Osteocyte (in vitro differentiated cells): ENCODE measurements around the gene CYP46A1. TPM values are rescaled to one million over a fixed set of nuclear protein-coding genes. Genes with fewer than 3 reads are reported as not detected.
"Not testable (repeated sequence)": the region's sequence is repeated elsewhere in the genome, so short reads cannot be mapped to it uniquely, and the experiment has no call there.

ENCODE experiments used
- DNase-seq: peaks from one replicate; pipeline ENCODE4 v3.0.0; 2021; ENCODE audit warnings: mixed read lengths; ENCODE audit not compliant: unreplicated experiment; ENCODE audit errors: extremely low spot score
- H3K27ac Mint-ChIP-seq: one replicate; pipeline ENCODE4 v1.8.0; 2021; ENCODE audit warnings: mild to moderate bottlenecking, mixed read lengths; ENCODE audit not compliant: unreplicated experiment
- H3K27me3 Mint-ChIP-seq: one replicate; pipeline ENCODE4 v1.8.0; 2021; ENCODE audit warnings: mixed read lengths; ENCODE audit not compliant: unreplicated experiment
- H3K36me3 Mint-ChIP-seq: one replicate; pipeline ENCODE4 v1.8.0; 2021; ENCODE audit warnings: mixed read lengths; ENCODE audit not compliant: unreplicated experiment
- H3K4me1 Mint-ChIP-seq: one replicate; pipeline ENCODE4 v1.8.0; 2021; ENCODE audit warnings: mixed read lengths; ENCODE audit not compliant: unreplicated experiment
- H3K4me3 Mint-ChIP-seq: one replicate; pipeline ENCODE4 v1.8.0; 2021; ENCODE audit warnings: mild to moderate bottlenecking, moderate library complexity, mixed read lengths; ENCODE audit not compliant: unreplicated experiment
- H3K9me3 Mint-ChIP-seq: one replicate; pipeline ENCODE4 v1.8.0; 2021; ENCODE audit warnings: mixed read lengths; ENCODE audit not compliant: unreplicated experiment
- total RNA-seq: library from RNA; stranded (reverse); gene quantifications from 2 replicates; pipeline ENCODE4 v1.2.1, GENCODE V29; 2021
- TF ChIP-seq, protein P1 (sequence below): fragments of 200-600 bp; sonication (generic); IDR thresholded peaks from 2 replicates; pipeline ENCODE4 v1.5.0; 2021; ENCODE audit warnings: antibody characterized with exemption, mild to moderate bottlenecking, moderate library complexity

CYP46A1 gene
- total RNA-seq, 1 donor from 2014 or later: 1.3 TPM

DNA sequence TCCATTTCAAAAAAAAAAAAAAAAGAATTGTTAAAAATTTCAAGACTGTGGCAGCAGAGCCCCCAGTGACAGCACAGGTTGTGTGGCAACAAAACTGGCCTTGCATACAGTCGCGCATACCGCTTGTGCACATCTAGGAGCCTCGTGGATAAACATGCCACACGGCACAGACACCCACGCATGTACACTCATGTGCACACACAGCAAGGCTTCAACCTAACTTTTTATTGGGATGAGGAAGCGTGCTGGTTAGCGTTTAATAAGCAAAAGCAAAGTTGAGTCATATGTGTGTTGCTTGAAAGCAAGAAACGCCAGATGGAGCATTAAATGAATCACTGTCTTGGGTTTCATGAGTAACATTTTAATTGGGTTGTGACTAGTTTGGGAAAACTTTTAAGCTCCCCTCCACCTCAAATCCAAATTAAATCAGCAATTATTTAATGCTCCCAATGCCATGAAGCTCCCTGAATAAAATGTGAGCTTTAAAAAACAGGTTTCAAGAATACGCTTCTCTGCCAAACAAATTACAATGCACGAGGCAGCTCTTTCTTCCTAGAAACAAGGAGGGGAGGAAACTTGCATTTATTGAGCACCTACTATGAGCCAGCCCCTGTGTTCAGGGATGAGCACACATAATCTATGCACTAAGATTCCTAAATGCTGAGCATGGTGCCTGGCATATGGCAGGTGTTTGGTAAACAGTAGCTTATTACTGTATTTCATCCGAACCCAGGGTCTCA is 73.4 kb downstream of the CYP46A1 start:
- TF ChIP-seq, protein P1, sequence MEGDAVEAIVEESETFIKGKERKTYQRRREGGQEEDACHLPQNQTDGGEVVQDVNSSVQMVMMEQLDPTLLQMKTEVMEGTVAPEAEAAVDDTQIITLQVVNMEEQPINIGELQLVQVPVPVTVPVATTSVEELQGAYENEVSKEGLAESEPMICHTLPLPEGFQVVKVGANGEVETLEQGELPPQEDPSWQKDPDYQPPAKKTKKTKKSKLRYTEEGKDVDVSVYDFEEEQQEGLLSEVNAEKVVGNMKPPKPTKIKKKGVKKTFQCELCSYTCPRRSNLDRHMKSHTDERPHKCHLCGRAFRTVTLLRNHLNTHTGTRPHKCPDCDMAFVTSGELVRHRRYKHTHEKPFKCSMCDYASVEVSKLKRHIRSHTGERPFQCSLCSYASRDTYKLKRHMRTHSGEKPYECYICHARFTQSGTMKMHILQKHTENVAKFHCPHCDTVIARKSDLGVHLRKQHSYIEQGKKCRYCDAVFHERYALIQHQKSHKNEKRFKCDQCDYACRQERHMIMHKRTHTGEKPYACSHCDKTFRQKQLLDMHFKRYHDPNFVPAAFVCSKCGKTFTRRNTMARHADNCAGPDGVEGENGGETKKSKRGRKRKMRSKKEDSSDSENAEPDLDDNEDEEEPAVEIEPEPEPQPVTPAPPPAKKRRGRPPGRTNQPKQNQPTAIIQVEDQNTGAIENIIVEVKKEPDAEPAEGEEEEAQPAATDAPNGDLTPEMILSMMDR: no peak
- no peaks in the 10 kb centered on the region for H3K27me3 Mint-ChIP-seq
- no peaks in the 10 kb centered on the region for H3K9me3 Mint-ChIP-seq
- peak overlapping the region; percentile 64 for H3K27ac Mint-ChIP-seq
- no peaks in the 10 kb centered on the region for H3K36me3 Mint-ChIP-seq
- DNase-seq: no peak
- H3K4me3 Mint-ChIP-seq: no peak overlapping the region
- peaks cover 62% of the 10 kb centered on the region for H3K4me1 Mint-ChIP-seq

DNA sequence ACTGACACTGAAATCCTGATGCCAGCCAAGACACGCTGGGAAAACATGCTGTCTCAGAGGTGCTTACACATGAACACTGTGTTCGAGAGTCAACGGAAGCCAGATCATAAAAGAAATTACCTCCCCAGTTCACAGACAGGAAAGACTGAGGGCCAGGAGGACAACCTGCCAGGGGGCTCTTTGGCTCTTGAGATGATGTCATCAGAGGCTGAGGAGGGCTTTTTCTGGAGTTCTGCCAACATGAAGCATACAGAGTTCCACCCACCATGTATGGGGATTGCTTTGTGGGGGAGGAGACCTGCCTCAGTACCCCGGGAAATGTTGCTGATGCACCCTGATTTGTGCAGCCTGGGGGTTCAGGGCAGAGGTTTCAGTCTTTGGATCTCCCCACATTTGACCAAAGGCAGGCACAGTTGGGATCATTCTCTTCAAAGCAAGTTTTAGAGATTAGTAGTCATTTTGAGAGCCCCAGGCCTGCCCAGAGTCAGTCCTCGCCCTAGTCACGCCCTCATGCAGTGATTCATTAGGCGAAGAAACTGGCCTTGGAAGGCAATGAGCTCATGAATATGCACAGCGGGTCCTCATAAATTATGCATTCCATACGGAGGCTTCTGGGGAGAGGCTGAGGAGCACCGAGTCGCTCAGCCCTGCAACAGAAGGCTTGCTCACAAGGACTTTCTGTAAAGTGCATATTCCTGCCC is 74.2 kb downstream of the CYP46A1 start:
- TF ChIP-seq, protein P1: no peak
- DNase-seq: no peak
- Mint-ChIP-seq H3K4me1 (peaks cover 56% of the 10 kb centered on the region), H3K27me3 (no peaks in the 10 kb centered on the region), H3K27ac (peak overlapping the region; percentile 12), H3K4me3 (no peak overlapping the region), H3K36me3 (no peaks in the 10 kb centered on the region), H3K9me3 (no peaks in the 10 kb centered on the region)

GRCh38 chr14:99758872-99759545 is 74.9 kb downstream of the CYP46A1 start:
- DNase-seq: no peak
- Mint-ChIP-seq H3K4me1 (peaks cover 48% of the 10 kb centered on the region), H3K27me3 (no peaks in the 10 kb centered on the region), H3K27ac (no peak overlapping the region), H3K4me3 (no peak overlapping the region), H3K9me3 (no peaks in the 10 kb centered on the region), H3K36me3 (no peaks in the 10 kb centered on the region)
- TF ChIP-seq, protein P1: no peak

DNA sequence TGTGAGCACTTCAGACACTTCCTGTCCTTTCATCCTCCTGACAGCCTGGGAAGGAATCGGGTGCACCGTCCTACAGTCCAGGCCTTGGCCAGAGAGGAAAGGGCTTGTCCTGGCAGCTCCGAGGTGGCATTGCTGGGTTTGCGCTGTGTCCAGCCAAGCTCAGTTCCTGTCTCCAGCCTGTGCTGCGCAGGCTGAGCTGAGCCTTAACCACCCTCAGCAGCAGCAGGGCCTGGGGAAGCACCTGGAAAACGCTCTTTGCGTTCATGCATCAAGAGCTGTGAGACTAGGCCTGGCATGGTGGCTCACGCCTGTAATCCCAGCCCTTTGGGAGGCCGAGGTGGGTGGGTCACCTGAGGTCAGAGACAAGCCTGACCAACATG is 75.4 kb downstream of the CYP46A1 start:
- Mint-ChIP-seq H3K27ac (no peak overlapping the region), H3K27me3 (no peaks in the 10 kb centered on the region), H3K36me3 (no peaks in the 10 kb centered on the region), H3K9me3 (no peaks in the 10 kb centered on the region), H3K4me3 (no peak overlapping the region), H3K4me1 (peaks cover 43% of the 10 kb centered on the region)
- TF ChIP-seq, protein P1: no peak
- no peak for DNase-seq

- no peak for DNase-seq
- Mint-ChIP-seq H3K4me1 (peaks cover 34% of the 10 kb centered on the region), H3K27ac (no peak overlapping the region), H3K36me3 (no peaks in the 10 kb centered on the region), H3K9me3 (no peaks in the 10 kb centered on the region), H3K27me3 (no peaks in the 10 kb centered on the region), H3K4me3 (no peak overlapping the region)
- TF ChIP-seq, protein P1: no peak
Measured at GRCh38 chr14:99760817-99761216, 76.7 kb downstream of the CYP46A1 start.

DNA sequence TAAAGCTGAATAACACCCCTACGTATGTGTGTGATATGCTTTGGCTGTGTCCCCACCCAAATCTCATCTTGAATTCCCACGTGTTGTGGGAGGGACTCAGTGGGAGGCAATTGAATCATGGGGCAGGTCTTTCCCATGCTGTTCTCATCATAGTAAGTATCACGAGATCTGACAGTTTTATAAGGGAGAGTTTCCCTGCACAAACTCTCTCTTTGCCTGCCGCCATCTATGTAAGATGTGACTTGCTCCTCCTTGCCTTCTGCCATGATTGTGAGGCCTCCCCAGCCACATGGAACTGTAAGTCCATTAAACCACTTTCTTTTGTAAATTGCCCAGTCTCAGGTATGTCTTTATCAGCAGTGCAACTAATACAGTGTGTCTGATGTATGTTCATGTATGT is 78.8 kb downstream of the CYP46A1 start:
- H3K36me3 Mint-ChIP-seq, H3K27me3 Mint-ChIP-seq, DNase-seq, H3K27ac Mint-ChIP-seq, H3K4me3 Mint-ChIP-seq, H3K9me3 Mint-ChIP-seq: not testable (repeated sequence)
- H3K4me1 Mint-ChIP-seq: peaks cover 23% of the 10 kb centered on the region
